ENCODE data around the gene ACE2.

GRCh38 chrX:15646031-15646430 lies 45.3 kb upstream of the ACE2 start:
- TF ChIP-seq, protein P1, sequence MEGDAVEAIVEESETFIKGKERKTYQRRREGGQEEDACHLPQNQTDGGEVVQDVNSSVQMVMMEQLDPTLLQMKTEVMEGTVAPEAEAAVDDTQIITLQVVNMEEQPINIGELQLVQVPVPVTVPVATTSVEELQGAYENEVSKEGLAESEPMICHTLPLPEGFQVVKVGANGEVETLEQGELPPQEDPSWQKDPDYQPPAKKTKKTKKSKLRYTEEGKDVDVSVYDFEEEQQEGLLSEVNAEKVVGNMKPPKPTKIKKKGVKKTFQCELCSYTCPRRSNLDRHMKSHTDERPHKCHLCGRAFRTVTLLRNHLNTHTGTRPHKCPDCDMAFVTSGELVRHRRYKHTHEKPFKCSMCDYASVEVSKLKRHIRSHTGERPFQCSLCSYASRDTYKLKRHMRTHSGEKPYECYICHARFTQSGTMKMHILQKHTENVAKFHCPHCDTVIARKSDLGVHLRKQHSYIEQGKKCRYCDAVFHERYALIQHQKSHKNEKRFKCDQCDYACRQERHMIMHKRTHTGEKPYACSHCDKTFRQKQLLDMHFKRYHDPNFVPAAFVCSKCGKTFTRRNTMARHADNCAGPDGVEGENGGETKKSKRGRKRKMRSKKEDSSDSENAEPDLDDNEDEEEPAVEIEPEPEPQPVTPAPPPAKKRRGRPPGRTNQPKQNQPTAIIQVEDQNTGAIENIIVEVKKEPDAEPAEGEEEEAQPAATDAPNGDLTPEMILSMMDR (conservative IDR thresholded peaks at IDR 0.05 in 1 of 2, IDR thresholded peaks at IDR 0.05 in 1 of 2; ENCODE audit: extremely low read depth in 1 of 2, insufficient read depth in 1 of 2, low read depth in 1 of 2, low read length in 2 of 2), result no peak
- no peak for TF ChIP-seq EZH2 (IDR thresholded peaks at IDR 0.05; ENCODE audit: borderline replicate concordance, low read length)

Measured in mammary epithelial cell (primary cell).